Ovary (tissue), 9 donors: ENCODE measurements around the gene CACNA2D1. TPM values are rescaled to one million over a fixed set of nuclear protein-coding genes. Genes with fewer than 3 reads are reported as not detected.

Experiments
- DNase-seq, 5 donors: peaks; one replicate each; pipeline ENCODE4 v3.0.0-alpha.2; 2019 to 2020
- H3K27ac ChIP-seq, 2 donors: fragments of 200-600 bp; one replicate each; pipeline versions ENCODE4 v1.5.1 to v1.8.0; 2019 to 2022
- H3K27me3 ChIP-seq: fragments of 200-600 bp; one replicate; pipeline ENCODE4 v1.8.0; 2022
- H3K36me3 ChIP-seq: fragments of 200-600 bp; sonication (generic); one replicate; pipeline ENCODE4 v1.5.1; 2019
- H3K4me1 ChIP-seq: one replicate; pipeline ENCODE4 v1.8.1; 2013; ENCODE audit warnings: mild to moderate bottlenecking, moderate library complexity; ENCODE audit not compliant: insufficient read depth
- H3K4me3 ChIP-seq: fragments of 200-600 bp; sonication (generic); one replicate; pipeline ENCODE4 v1.5.1; 2017
- H3K9me3 ChIP-seq, 2 donors: fragments of 200-600 bp in 1 of 2; sonication (generic) in 1 of 2; one replicate each; pipeline versions ENCODE4 v1.5.1 to v1.8.1; 2013 to 2019; ENCODE audit warnings: mild to moderate bottlenecking in 1 of 2, moderate library complexity in 1 of 2
- EP300 ChIP-seq: sonication (generic); formaldehyde crosslinking; IDR thresholded peaks from one replicate; pipeline ENCODE4 v1.6.1; 2017; ENCODE audit warnings: antibody characterized with exemption
- POLR2A ChIP-seq: fragments of 450-650 bp; IDR thresholded peaks from one replicate; pipeline ENCODE4 v1.6.1; 2017; ENCODE audit warnings: antibody characterized with exemption, mild to moderate bottlenecking, moderate library complexity
- WGBS, 3 donors: extraction: QIAGEN DNeasy Blood & Tissue Kit in 1 of 3; methylation state at CpG; one replicate each; pipeline versions ENCODE4 v1.1.5 to v1.1.7; 2013 to 2017; 5-methylcytosine and 5-hydroxymethylcytosine counted together
- intact Hi-C, 4 donors: fragments of 100-400 bp; cut with DNase I; formaldehyde crosslinking; loops; one replicate each; pipeline versions ENCODE4 v1.11.0 to v1.15.1; 2022 to 2023
- polyA plus RNA-seq, 2 donors: library from polyadenylated mRNA; stranded (reverse); fragments of 200-250 nt in 1 of 2; fragments of 350-450 nt in 1 of 2; fragmentation: Illumina TruSeq in 1 of 2; extraction: RNeasy Lipid Tissue Mini Kit (QIAGEN cat#74804) in 1 of 2; gene quantifications; one replicate each; pipeline ENCODE4 v1.2.3, GENCODE V29; 2013 to 2014
- total RNA-seq, 7 donors: library from RNA; depleted of rRNA in 2 of 7; stranded (reverse); fragments of >200 nt in 2 of 7; fragmentation: NEBNext Ultra II Directional in 3 of 7; extraction: Animal tissue kit (Norgen Biotek cat#: 25700) in 3 of 7; gene quantifications; one replicate each; pipeline versions ENCODE4 v1.1.0 to v1.2.4, GENCODE V29; 2016 to 2023
- TF ChIP-seq, protein P1 (sequence below), 3 donors: fragments of 450-650 bp in 2 of 3; fragments of 200-600 bp in 1 of 3; IDR thresholded peaks; one replicate each; pipeline versions ENCODE4 v1.5.1 to v1.8.0; 2016 to 2022; ENCODE audit warnings: antibody characterized with exemption in 3 of 3, mild to moderate bottlenecking in 1 of 3
- donor health status: DM: no; HTN: no; CAD: no; lungs with moderate emphysema.
- donor health status: DM: no; HTN: no; CAD: no.
- donor health status: Bipolar disorder and iron deficiency.
- donor health status: DM: yes; HTN: yes; CAD: no.
- donor health status: DM: no; HTN: no; CAD: no.
- donor health status: DM: yes; HTN: yes; CAD: no.

The CACNA2D1 gene
- total and polyA plus RNA-seq, 9 donors: 6.6 to 34.2 (median 18.8) TPM

DNA sequence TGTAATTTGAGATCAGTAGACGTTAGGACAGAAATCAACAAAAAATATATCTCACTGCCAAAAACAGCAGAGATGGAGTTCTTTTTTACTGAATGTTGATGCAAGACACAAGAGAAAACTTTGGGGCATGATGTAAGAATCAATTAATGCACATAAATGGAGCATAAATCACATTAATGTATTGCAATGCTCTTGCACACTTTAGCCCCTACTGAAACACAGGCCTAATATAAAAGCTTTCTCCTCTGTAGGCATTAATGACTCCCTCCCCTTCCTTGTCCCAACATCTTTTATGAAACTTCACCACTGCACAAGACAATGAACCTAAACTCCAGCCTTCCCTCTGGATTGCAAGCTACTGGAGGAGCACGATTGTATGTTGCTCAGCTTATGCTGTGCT is 58.8 kb downstream of the CACNA2D1 start:
- WGBS, 3 donors: 73 to 85% (median 79%) methylated on average over 2 of the region's 2 CpGs
- intact Hi-C loops: no loop called here
- no peaks in the 10 kb centered on the region for H3K36me3 ChIP-seq

DNA sequence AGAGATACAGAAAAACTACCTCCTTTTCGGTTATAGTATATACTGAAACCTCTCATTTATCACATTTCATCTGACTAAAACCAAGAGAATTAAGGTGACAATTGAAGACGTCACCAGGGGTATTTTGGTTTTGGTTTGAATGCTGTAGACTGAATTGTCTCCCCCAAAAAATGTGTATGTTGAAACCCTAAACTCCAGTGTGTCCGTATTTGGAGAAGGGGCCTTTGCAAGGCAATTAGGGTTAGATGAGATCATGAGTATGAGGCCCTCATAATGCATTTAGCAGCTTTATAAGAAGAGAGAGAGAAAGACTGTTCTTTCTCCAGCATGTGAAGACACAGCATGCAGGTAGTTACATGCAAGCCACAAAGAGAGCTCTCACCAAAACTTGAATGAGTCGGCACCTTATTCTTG is 59.5 kb downstream of the CACNA2D1 start:
- Histone ChIP-seq H3K9me3 (no peaks in the 10 kb centered on the region), H3K4me1 (no peaks in the 10 kb centered on the region), H3K4me3 (no peak overlapping the region), H3K36me3 (no peaks in the 10 kb centered on the region), H3K27me3 (no peaks in the 10 kb centered on the region), H3K27ac (no peak overlapping the region)
- no peak for DNase-seq
- intact Hi-C loops: no loop called here
- TF ChIP-seq, protein P1, sequence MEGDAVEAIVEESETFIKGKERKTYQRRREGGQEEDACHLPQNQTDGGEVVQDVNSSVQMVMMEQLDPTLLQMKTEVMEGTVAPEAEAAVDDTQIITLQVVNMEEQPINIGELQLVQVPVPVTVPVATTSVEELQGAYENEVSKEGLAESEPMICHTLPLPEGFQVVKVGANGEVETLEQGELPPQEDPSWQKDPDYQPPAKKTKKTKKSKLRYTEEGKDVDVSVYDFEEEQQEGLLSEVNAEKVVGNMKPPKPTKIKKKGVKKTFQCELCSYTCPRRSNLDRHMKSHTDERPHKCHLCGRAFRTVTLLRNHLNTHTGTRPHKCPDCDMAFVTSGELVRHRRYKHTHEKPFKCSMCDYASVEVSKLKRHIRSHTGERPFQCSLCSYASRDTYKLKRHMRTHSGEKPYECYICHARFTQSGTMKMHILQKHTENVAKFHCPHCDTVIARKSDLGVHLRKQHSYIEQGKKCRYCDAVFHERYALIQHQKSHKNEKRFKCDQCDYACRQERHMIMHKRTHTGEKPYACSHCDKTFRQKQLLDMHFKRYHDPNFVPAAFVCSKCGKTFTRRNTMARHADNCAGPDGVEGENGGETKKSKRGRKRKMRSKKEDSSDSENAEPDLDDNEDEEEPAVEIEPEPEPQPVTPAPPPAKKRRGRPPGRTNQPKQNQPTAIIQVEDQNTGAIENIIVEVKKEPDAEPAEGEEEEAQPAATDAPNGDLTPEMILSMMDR (IDR thresholded peaks at IDR 0.05): no peak
- TF ChIP-seq EP300: no peak
- no peak for TF ChIP-seq POLR2A
- WGBS, 3 donors: 91 to 96% (median 96%) methylated on average over 4 of the region's 4 CpGs

More for the DNA sequence above, 58.8 kb downstream of the CACNA2D1 start:
- no peaks in the 10 kb centered on the region for H3K9me3 ChIP-seq
- DNase-seq: no peak
- H3K27ac ChIP-seq: no peak overlapping the region
- no peaks in the 10 kb centered on the region for H3K4me1 ChIP-seq
- H3K4me3 ChIP-seq: no peak overlapping the region
- no peaks in the 10 kb centered on the region for H3K27me3 ChIP-seq
- TF ChIP-seq EP300 (no peak), POLR2A (no peak)
- TF ChIP-seq, protein P1 (IDR thresholded peaks at IDR 0.05): no peak

DNA sequence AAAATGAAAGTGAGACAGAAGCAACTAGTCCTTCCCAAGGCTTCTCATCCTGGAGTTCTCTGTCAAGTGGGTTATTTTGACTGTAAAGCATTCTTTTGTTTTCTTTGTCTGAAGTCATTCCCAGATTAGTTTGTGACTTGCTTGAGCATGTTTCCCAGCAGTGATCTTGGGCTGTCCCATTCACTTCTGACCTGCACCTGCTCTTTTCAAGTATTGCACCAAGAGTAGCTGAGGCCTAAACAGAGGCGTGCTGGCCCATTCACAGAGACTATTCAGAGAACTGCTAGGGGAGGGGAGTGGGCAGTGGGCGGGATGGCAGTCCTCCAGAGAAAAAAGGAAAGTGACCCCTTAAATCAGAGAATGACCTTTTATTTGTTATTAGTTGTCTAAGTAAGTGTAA is 61.3 kb downstream of the CACNA2D1 start:
- intact Hi-C loops: no loop called here
- no peaks in the 10 kb centered on the region for H3K9me3 ChIP-seq
- DNase-seq: no peak
- TF ChIP-seq, protein P1 (IDR thresholded peaks at IDR 0.05): no peak
- no peak for TF ChIP-seq EP300
- TF ChIP-seq POLR2A: no peak
- H3K27me3 ChIP-seq: no peaks in the 10 kb centered on the region
- WGBS, 3 donors: 88 to 95% (median 95%) methylated on average over 2 of the region's 2 CpGs
- no peaks in the 10 kb centered on the region for H3K36me3 ChIP-seq
- H3K4me1 ChIP-seq: no peaks in the 10 kb centered on the region
- H3K27ac ChIP-seq: no peak overlapping the region
- no peak overlapping the region for H3K4me3 ChIP-seq

DNA sequence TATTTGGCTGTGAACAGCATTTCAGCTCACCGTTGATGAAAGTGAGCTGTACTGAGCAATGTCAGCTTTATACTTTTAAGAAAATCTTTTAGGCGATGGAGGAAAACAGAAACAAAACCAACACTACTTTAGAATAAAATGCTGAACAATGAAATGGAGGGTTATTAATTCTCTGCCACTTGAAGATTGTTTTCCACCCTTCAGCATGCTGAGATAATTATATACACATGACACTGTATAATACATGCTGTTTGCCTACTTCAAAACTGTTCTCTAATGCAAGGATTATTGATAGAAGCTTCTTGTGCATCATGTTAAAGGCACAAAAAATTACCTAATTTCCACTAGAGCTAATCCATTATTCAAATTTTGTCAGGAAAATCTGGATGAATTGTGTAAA is 66.8 kb downstream of the CACNA2D1 start:
- WGBS, 3 donors: 37 to 57% (median 43%) methylated on average over 2 of the region's 2 CpGs

More for the DNA sequence above, 66.8 kb downstream of the CACNA2D1 start:
- no peaks in the 10 kb centered on the region for H3K4me1 ChIP-seq
- TF ChIP-seq, protein P1 (IDR thresholded peaks at IDR 0.05): no peak
- TF ChIP-seq POLR2A: no peak
- TF ChIP-seq EP300: no peak
- intact Hi-C loops: no loop called here
- H3K4me3 ChIP-seq: no peak overlapping the region
- H3K27ac ChIP-seq: no peak overlapping the region
- no peaks in the 10 kb centered on the region for H3K9me3 ChIP-seq
- no peaks in the 10 kb centered on the region for H3K36me3 ChIP-seq
- no peak for DNase-seq
- H3K27me3 ChIP-seq: no peaks in the 10 kb centered on the region
